Adrenal gland (tissue), 12 donors: ENCODE measurements around the gene TM4SF5. TPM values are rescaled to one million over a fixed set of nuclear protein-coding genes. Genes with fewer than 3 reads are reported as not detected.
A peak's percentile ranks its signal among the peaks of the same experiment; 100 is the strongest.

ENCODE experiments used
- DNase-seq, 7 donors: peaks; one replicate each; pipeline ENCODE4 v3.0.0-alpha.2; 2019 to 2020
- H3K27ac ChIP-seq, 5 donors: fragments of 200-600 bp; sonication (generic) in 4 of 5; 1 replicate in 3 of 5; 2 replicates in 2 of 5; pipeline versions ENCODE4 v1.5.1 to v1.8.0; 2016 to 2020; ENCODE audit warnings: mild to moderate bottlenecking in 1 of 5
- H3K27me3 ChIP-seq: fragments of 200-600 bp; 2 replicates; pipeline ENCODE4 v1.8.0; 2021
- H3K36me3 ChIP-seq, 2 donors: fragments of 200-600 bp; replicated peaks in 1 of 2; 1 replicate in 1 of 2; 2 replicates in 1 of 2; pipeline versions ENCODE4 v1.5.1 to v1.8.0; 2018 to 2022
- H3K4me1 ChIP-seq, 2 donors: fragments of 200-600 bp; replicated peaks in 1 of 2; 1 replicate in 1 of 2; 2 replicates in 1 of 2; pipeline versions ENCODE4 v1.5.1 to v1.8.0; 2018 to 2021
- H3K4me3 ChIP-seq, 4 donors: fragments of 200-600 bp; sonication (generic) in 3 of 4; one replicate each; pipeline ENCODE4 v1.5.1; 2016 to 2018
- H3K9me3 ChIP-seq, 3 donors: fragments of 200-600 bp; sonication (generic) in 1 of 3; replicated peaks in 1 of 3; 1 replicate in 2 of 3; 2 replicates in 1 of 3; pipeline versions ENCODE4 v1.5.1 to v1.8.0; 2016 to 2021
- CTCF ChIP-seq, 6 experiments: fragments of 450-650 bp in 4 of 6; fragments of 200-600 bp in 2 of 6; sonication (generic) in 1 of 6; IDR thresholded peaks; 1 replicate in 5 of 6; 2 replicates in 1 of 6; pipeline versions ENCODE4 v1.5.1 to v1.8.0; 2016 to 2021; ENCODE audit warnings: antibody characterized with exemption in 6 of 6, mild to moderate bottlenecking in 2 of 6, moderate library complexity in 1 of 6
- POLR2A ChIP-seq, 2 donors: fragments of 450-650 bp; IDR thresholded peaks; one replicate each; pipeline ENCODE4 v1.6.1; 2017; ENCODE audit warnings: antibody characterized with exemption in 2 of 2, mild to moderate bottlenecking in 2 of 2, moderate library complexity in 1 of 2
- WGBS, 4 donors: extraction: QIAGEN DNeasy Blood & Tissue Kit in 2 of 4; methylation state at CpG; one replicate each; pipeline versions ENCODE4 v1.1.5 to v1.1.7; 2013 to 2017; 5-methylcytosine and 5-hydroxymethylcytosine counted together
- intact Hi-C, 2 donors: fragments of 100-400 bp; cut with DNase I; formaldehyde crosslinking; loops; one replicate each; pipeline versions ENCODE4 v1.14.1 to v1.15.0; 2022 to 2023
- polyA plus RNA-seq, 3 donors: library from polyadenylated mRNA; stranded (reverse); fragments of 200-250 nt in 2 of 3; fragments of 350-450 nt in 1 of 3; fragmentation: Illumina TruSeq in 1 of 3; extraction: RNeasy Lipid Tissue Mini Kit (QIAGEN cat#74804) in 1 of 3; gene quantifications; one replicate each; pipeline ENCODE4 v1.2.3, GENCODE V29; 2013 to 2014
- total RNA-seq, 9 donors: library from RNA; depleted of rRNA in 4 of 9; stranded (reverse); fragments of >200 nt in 4 of 9; fragments of 120-200 nt in 1 of 9; fragmentation: NEBNext Ultra II Directional in 1 of 9; extraction: Animal tissue kit (Norgen Biotek cat#: 25700) in 1 of 9; gene quantifications; one replicate each; pipeline versions ENCODE4 v1.1.0 to v1.2.4, GENCODE V29; 2013 to 2023
- donor health status: healthy with polysubstance abuse.
- donor health status: Bipolar disorder and iron deficiency.
- donor health status: DM: yes; HTN: yes; CAD: no.
- donor health status: DM: no; HTN: no; CAD: no.
- donor health status: DM: no; HTN: no; CAD: no.
- donor health status: DM: yes; HTN: yes; CAD: no.

The TM4SF5 gene
- total and polyA plus RNA-seq, 12 donors, result 0.17 to 0.55 (median 0.32) TPM; not detected in 9

- 32 to 37% (median 35%) methylated on average over 24 to 32 of the region's 32 CpGs for WGBS, 4 donors
Observed at GRCh38 chr17:4807605-4808377, 36.1 kb downstream of the TM4SF5 start.

GRCh38 chr17:4808378-4808767, 36.7 kb downstream of the TM4SF5 start:
- Histone ChIP-seq H3K9me3 (no peaks in the 10 kb centered on the region), H3K27me3 (no peaks in the 10 kb centered on the region), H3K36me3 (no peaks in the 10 kb centered on the region), H3K4me3 (no peak overlapping the region), H3K4me1 (peaks cover 11 to 19% of the 10 kb centered on the region in 2 donors), H3K27ac (no peak overlapping the region)
- TF ChIP-seq POLR2A (IDR thresholded peaks at IDR 0.05) (no peak), CTCF (IDR thresholded peaks at IDR 0.05) (no peak)
- 38 to 56% (median 40%) methylated on average over 2 to 6 of the region's 6 CpGs for WGBS, 4 donors
- peak in 6 of 7 donors; percentile 60 to 81 (median 75) for DNase-seq
- intact Hi-C loops, result loop anchor here in 1 of 2 donors (5.0 kb wide), 1 partner anchor 74 kb away; no protein-coding TSS in a partner anchor

More at GRCh38 chr17:4807605-4808377, 36.1 kb downstream of the TM4SF5 start:
- Histone ChIP-seq H3K4me1 (peaks cover 11 to 19% of the 10 kb centered on the region in 2 donors), H3K4me3 (peak overlapping the region in 2 of 4 donors; percentile 52 to 70), H3K36me3 (no peaks in the 10 kb centered on the region), H3K27me3 (no peaks in the 10 kb centered on the region), H3K27ac (peak overlapping the region in 1 of 5 donors; percentile 79), H3K9me3 (no peaks in the 10 kb centered on the region)
- intact Hi-C loops, result loop anchor here in 1 of 2 donors (5.0 kb wide), 1 partner anchor 75 kb away; no protein-coding TSS in a partner anchor
- TF ChIP-seq CTCF (IDR thresholded peaks at IDR 0.05) (no peak), POLR2A (IDR thresholded peaks at IDR 0.05) (no peak)
- peak in 1 of 7 donors; percentile 14 for DNase-seq

GRCh38 chr17:4810696-4811290, 39.1 kb downstream of the TM4SF5 start:
- Histone ChIP-seq H3K9me3 (no peaks in the 10 kb centered on the region), H3K27me3 (no peaks in the 10 kb centered on the region), H3K27ac (no peak overlapping the region), H3K4me3 (no peak overlapping the region), H3K4me1 (peaks cover 11 to 19% of the 10 kb centered on the region in 2 donors), H3K36me3 (peaks cover 0 to 6% of the 10 kb centered on the region in 2 donors)
- peak in 1 of 7 donors; percentile 31 for DNase-seq
- WGBS, 4 donors, result 66 to 68% (median 67%) methylated on average over 13 of the region's 13 CpGs
- TF ChIP-seq POLR2A (IDR thresholded peaks at IDR 0.05) (no peak), CTCF (IDR thresholded peaks at IDR 0.05) (no peak)
- intact Hi-C loops, result no loop called here

GRCh38 chr17:4811471-4811870, 39.8 kb downstream of the TM4SF5 start:
- DNase-seq, result no peak

More at GRCh38 chr17:4811471-4811870, 39.8 kb downstream of the TM4SF5 start:
- intact Hi-C loops, result no loop called here
- H3K27ac ChIP-seq, result no peak overlapping the region
- H3K4me3 ChIP-seq, result no peak overlapping the region
- H3K4me1 ChIP-seq, result peaks cover 11 to 13% of the 10 kb centered on the region in 2 donors
- TF ChIP-seq POLR2A (IDR thresholded peaks at IDR 0.05) (no peak), CTCF (IDR thresholded peaks at IDR 0.05) (no peak)
- WGBS, 4 donors, result 92 to 97% (median 95%) methylated on average over 11 to 12 of the region's 12 CpGs
- H3K27me3 ChIP-seq, result no peaks in the 10 kb centered on the region
- H3K9me3 ChIP-seq, result no peaks in the 10 kb centered on the region
- peaks cover 0 to 12% of the 10 kb centered on the region in 2 donors for H3K36me3 ChIP-seq
